Panc1 (cell line): ENCODE results near the gene MYADML2. TPM values are rescaled to one million over a fixed set of nuclear protein-coding genes. Genes with fewer than 3 reads are reported as not detected.

Source experiments
- ATAC-seq: fragments of 200-7000 bp; cut with Tn5 transposase; 2 replicates; pipeline ENCODE4 v1.9.1; 2020; ENCODE audit warnings: mild to moderate bottlenecking, moderate library complexity
- BruUV-seq: library from RNA; stranded (reverse); fragments of 400-500 nt; replicated peaks from 2 replicates; lab custom pipeline; 2021; lab: Mats Ljungman, UMichigan
- CTCF ChIA-PET: fragments of 300-600 bp; sonication (Branson Sonifier 250); formaldehyde crosslinking; loops from one replicate; lab custom pipeline; 2022; ENCODE audit warnings: antibody characterized with exemption; lab: Charles Lee
- POLR2A ChIA-PET: fragments of 300-600 bp; sonication (Branson Sonifier 250); formaldehyde crosslinking; loops from one replicate; lab custom pipeline; 2022; ENCODE audit warnings: antibody characterized with exemption; lab: Charles Lee
- DNase-seq: peaks from one replicate; pipeline ENCODE4 v3.0.0-alpha.2; 2010; ENCODE audit warnings: low read depth, low spot score
- H3K27ac ChIP-seq: 2 replicates; pipeline ENCODE4 v1.5.1; 2011; ENCODE audit warnings: mild to moderate bottlenecking, low read length, inconsistent platforms
- H3K27me3 ChIP-seq: fragments of 200-500 bp; sonication (Bioruptor generic); 2 replicates; pipeline ENCODE4 v1.6.0; 2014; ENCODE audit warnings: low read length, inconsistent platforms; ENCODE audit not compliant: control insufficient read depth, insufficient read depth
- H3K36me3 ChIP-seq: fragments of 200-500 bp; sonication (Bioruptor generic); 2 replicates; pipeline ENCODE4 v1.5.1; 2014; ENCODE audit warnings: inconsistent platforms, mild to moderate bottlenecking, low read length, moderate library complexity; ENCODE audit not compliant: control insufficient read depth, insufficient read depth
- H3K4me1 ChIP-seq: 2 replicates; pipeline ENCODE4 v1.5.1; 2011; ENCODE audit warnings: inconsistent platforms, mild to moderate bottlenecking, low read length, moderate library complexity; ENCODE audit not compliant: control insufficient read depth, insufficient read depth
- H3K4me3 ChIP-seq, 2 experiments: 2 replicates each; pipeline ENCODE4 v1.5.1; 2011 to 2012; ENCODE audit warnings: low read depth in 2 of 2, low read length in 2 of 2, mild to moderate bottlenecking in 2 of 2, inconsistent platforms in 1 of 2, moderate library complexity in 1 of 2
- H3K9me3 ChIP-seq: fragments of 200-500 bp; sonication (Bioruptor generic); 2 replicates; pipeline ENCODE4 v1.5.1; 2014; ENCODE audit warnings: low read depth, mild to moderate bottlenecking, inconsistent platforms, low read length, moderate library complexity; ENCODE audit not compliant: control insufficient read depth, insufficient read depth
- POLR2AphosphoS5 ChIP-seq: IDR thresholded peaks from 2 replicates; pipeline ENCODE4 v1.6.1; 2012; ENCODE audit warnings: mild to moderate bottlenecking, low read depth, low read length, moderate library complexity
- REST ChIP-seq, 2 experiments: IDR thresholded peaks; 2 replicates each; pipeline ENCODE4 v1.6.1; 2011 to 2012; ENCODE audit warnings: low read depth in 2 of 2, control low read depth in 1 of 2, low read length in 1 of 2, mild to moderate bottlenecking in 1 of 2, moderate library complexity in 1 of 2; ENCODE audit not compliant: insufficient read depth in 1 of 2
- SIN3A ChIP-seq: IDR thresholded peaks from 2 replicates; pipeline ENCODE4 v1.6.1; 2012; ENCODE audit warnings: low read depth, mild to moderate bottlenecking, low read length, moderate library complexity, borderline replicate concordance; ENCODE audit not compliant: insufficient read depth
- TCF7L2 ChIP-seq: IDR thresholded peaks from 2 replicates; pipeline ENCODE4 v1.6.1; 2011; ENCODE audit warnings: mild to moderate bottlenecking, low read depth, low read length, inconsistent platforms
- in situ Hi-C: cut with HindIII; loops from 2 replicates; pipeline ENCODE4 v1.10.0; 2016; ENCODE audit warnings: low sequenced_read_pairs, low pct_unique_long_range_greater_than_20kb
- intact Hi-C: fragments of 100-400 bp; cut with micrococcal nuclease; formaldehyde crosslinking; loops from one replicate; pipeline ENCODE4 v1.10.0; 2022; ENCODE audit not compliant: unreplicated experiment
- total RNA-seq: library from RNA; stranded (reverse); gene quantifications from one replicate; pipeline ENCODE4 v1.2.1, GENCODE V29; 2021; ENCODE audit not compliant: unreplicated experiment
- TF ChIP-seq, protein P1 (sequence below): fragments of 450-650 bp; IDR thresholded peaks from 2 replicates; pipeline ENCODE4 v1.5.1; 2017; ENCODE audit warnings: mild to moderate bottlenecking

Gene MYADML2
- total RNA-seq, 1 experiment from 2014 or later: not detected

DNA sequence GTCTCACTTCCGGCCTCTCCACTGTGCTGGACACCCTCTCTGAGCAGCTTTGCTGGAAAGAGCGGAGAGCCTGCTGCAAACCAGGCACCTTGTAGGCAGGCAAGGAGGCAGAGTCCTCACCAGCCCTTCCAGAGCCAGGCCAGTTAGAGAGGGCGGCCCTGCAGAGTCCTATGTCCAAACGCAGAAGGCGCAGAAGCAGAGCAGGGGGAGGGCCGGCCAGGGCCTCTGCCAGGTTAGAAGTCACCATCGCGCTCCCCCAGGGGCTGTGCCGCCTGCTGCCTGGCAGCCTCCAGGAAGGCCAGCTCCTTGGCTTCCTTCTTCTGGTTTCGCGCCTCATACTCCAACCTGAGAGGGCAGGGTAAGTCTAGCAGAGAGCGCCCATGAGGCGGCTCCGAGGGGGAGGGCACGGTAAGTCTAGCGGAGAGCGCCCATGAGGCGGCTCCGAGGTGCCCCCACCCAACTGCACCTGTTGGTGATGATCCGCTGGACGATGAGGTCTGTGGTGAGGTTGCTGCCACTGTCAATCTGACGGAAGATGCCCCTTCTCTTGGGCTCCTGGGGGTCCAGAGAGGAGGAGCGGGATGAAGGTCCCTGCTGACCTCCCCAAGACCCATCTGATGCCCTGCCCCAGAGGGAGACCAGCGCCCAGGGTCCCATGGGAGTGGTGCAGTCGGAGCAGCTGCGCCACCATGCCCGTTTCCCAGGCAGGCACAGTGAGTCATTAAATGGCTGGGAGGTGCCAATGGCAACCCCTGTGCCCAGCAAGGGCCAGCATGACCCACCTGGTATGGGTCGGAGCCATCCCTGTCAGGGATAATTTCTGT, 42.2 kb downstream of the MYADML2 start:
- Histone ChIP-seq H3K27ac (no peak overlapping the region), H3K36me3 (no peaks in the 10 kb centered on the region), H3K4me1 (peaks cover 12% of the 10 kb centered on the region), H3K4me3 (no peak overlapping the region), H3K27me3 (no peaks in the 10 kb centered on the region), H3K9me3 (no peaks in the 10 kb centered on the region)
- TF ChIP-seq SIN3A: no peak
- TF ChIP-seq POLR2AphosphoS5: no peak
- no peak for TF ChIP-seq TCF7L2
- TF ChIP-seq, protein P1, sequence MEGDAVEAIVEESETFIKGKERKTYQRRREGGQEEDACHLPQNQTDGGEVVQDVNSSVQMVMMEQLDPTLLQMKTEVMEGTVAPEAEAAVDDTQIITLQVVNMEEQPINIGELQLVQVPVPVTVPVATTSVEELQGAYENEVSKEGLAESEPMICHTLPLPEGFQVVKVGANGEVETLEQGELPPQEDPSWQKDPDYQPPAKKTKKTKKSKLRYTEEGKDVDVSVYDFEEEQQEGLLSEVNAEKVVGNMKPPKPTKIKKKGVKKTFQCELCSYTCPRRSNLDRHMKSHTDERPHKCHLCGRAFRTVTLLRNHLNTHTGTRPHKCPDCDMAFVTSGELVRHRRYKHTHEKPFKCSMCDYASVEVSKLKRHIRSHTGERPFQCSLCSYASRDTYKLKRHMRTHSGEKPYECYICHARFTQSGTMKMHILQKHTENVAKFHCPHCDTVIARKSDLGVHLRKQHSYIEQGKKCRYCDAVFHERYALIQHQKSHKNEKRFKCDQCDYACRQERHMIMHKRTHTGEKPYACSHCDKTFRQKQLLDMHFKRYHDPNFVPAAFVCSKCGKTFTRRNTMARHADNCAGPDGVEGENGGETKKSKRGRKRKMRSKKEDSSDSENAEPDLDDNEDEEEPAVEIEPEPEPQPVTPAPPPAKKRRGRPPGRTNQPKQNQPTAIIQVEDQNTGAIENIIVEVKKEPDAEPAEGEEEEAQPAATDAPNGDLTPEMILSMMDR: no peak
- no peak for TF ChIP-seq REST (IDR thresholded peaks at IDR 0.05; ENCODE audit: insufficient read depth in 1 of 2, low read depth in 2 of 2, low read length in 1 of 2)
- DNase-seq (no peak), ATAC-seq (no peak)
- intact Hi-C loops (no loop called here), in situ Hi-C loops (no loop called here)
- POLR2A ChIA-PET: no interaction called here
- CTCF ChIA-PET: no interaction called here
- BruUV-seq: TSS peak; percentile 41

DNA sequence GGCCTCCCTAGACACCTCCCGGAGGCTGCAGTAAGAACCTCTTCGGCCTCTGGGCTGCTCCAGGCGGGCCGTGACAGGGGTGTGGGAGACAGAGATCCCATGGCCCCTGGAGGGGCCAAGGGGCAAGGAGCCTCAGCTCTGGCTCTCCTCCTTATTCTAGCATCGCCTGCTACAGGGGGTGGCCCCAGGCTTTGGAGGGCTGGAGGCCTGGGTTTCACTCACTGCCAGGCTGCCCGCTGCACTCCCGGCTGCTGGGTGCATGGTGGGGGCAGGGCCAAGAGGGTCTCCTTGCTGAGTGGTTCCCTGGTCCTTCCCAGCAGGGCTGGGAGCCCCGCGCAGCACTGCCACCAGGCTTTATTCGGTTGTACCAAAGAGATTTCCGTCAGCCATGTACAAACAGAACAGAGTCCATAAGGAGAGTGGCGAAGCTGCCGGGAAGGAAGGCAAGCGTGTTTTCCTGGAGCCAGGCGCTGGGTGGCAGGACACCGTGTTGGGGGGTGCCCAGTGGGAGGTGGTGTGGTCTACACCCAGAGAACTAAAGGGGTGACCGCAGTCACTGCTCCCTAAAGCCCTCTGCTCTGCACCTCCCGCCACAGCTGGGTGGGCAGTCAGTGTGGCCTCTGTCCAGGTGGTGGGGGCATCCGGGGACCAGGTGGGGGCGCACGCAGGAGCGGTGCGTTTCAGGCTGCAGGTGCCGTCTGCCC, 43.0 kb downstream of the MYADML2 start:
- H3K9me3 ChIP-seq: no peaks in the 10 kb centered on the region
- H3K27me3 ChIP-seq: no peaks in the 10 kb centered on the region
- peaks cover 10% of the 10 kb centered on the region for H3K4me1 ChIP-seq
- H3K27ac ChIP-seq: no peak overlapping the region
- DNase-seq (no peak), ATAC-seq (no peak)
- intact Hi-C loops (no loop called here), in situ Hi-C loops (no loop called here)
- TF ChIP-seq, protein P1: no peak
- TF ChIP-seq REST (IDR thresholded peaks at IDR 0.05; ENCODE audit: insufficient read depth in 1 of 2, low read depth in 2 of 2, low read length in 1 of 2) (no peak), POLR2AphosphoS5 (no peak), TCF7L2 (no peak), SIN3A (no peak)
- no peaks in the 10 kb centered on the region for H3K36me3 ChIP-seq
- ChIA-PET POLR2A (no interaction called here), CTCF (no interaction called here)
- BruUV-seq: no TSS peak
- H3K4me3 ChIP-seq: no peak overlapping the region
